Activated CD4-positive, alpha-beta T cell treated with anti-CD3 and anti-CD28 coated beads, Interleukin-2, amount 50 U/mL, for 4 hours (primary cell): Measurements from ENCODE around the gene NAALADL2.

Experiments
- DNase-seq, 2 experiments: peaks; one replicate each; pipeline ENCODE4 v3.0.0-alpha.2; 2020

NAALADL2 gene

DNA sequence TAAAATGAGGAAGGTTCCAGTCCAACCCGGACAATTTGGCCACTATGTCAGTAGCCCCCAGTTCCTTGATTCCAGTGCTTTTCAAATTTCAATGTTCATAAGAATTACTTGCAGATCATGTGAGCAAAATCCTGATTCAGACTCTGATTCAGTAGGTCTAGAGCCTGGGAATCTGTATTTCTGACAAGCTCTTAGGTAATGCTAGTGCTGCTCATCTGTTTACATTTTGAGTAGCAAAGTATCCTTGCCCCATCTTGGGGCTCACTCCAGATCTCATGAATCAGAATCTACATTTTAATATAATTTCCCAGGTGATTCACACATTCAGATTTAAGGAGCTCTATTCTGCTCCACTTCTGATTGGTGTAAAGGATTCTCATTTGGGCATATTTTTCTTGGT lies 142.0 kb downstream of the NAALADL2 start:
- no peak for DNase-seq

DNA sequence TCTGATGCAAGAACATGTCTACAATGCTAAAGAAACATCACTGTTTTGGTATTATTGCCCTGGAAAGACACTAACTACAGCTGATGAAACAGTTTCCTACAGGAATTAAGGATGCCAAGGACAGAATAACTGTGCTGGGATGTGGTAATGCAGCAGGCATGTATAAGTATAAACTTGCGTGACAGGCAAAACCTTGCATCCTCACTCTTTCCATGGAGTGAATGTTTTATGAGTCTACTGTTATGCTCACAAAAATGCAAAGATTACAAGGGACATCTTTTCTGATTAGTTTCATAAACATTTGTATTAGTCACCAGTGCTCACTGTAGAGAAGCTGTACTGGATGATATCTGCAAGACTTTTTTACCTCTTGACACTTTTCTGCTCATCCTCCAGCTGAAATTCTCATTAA lies 143.6 kb downstream of the NAALADL2 start:
- DNase-seq, result no peak

DNA sequence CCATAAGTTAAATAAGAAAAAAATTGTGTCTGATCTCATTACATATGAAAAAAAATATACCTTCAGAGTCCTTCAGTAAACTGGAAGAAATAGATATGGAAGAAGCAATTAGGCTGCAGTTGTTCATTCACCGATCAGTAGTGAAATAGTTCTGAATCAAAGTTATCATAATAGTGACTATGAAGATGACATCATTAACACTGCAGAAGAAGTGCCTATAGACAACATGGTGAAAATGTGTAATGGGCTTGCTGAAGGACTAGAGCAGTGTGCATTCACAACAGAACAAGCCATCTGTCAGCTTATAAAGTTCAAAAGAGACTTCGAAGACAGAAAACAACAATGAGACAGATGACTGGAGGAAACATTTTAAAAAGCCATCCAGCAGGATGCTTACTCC lies 144.5 kb downstream of the NAALADL2 start:
- no peak for DNase-seq

DNA sequence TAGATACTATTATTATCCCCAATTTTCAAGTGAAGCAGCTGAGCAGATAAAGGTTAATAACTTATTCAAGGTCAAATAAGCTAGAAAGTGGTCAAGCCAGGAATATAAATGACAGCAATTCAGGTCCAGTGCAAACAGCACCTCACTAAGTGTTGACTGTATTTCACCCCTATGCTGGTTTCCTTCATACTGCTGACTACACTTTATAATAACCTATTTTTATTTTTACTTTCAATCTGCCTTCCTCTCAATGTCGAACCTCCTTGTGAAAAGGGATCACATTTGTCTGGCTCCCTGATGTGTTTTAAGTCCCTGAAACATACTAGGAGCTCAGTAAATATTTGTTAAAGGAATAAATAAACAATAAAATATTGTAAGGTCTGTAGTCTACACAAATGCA lies 146.1 kb downstream of the NAALADL2 start:
- DNase-seq, result no peak

DNA sequence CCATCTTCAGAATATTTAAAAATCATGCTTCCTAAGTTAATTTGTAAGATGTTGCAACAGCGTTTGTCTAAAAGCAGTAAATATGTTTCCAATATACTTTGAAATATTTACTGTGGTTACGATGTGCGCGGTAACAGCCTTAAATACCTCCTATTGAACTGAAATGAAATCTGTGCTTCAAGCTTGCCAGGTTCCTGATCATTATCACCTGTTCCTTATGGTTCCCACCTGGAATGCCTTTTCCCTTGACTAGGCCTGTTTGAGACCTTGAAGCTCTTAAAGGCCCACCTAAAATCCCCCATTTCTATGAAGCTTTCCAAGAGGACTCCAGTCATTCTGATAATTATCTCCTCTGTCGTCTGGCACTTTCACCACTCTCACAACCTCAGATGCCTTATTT lies 146.7 kb downstream of the NAALADL2 start:
- no peak for DNase-seq

DNA sequence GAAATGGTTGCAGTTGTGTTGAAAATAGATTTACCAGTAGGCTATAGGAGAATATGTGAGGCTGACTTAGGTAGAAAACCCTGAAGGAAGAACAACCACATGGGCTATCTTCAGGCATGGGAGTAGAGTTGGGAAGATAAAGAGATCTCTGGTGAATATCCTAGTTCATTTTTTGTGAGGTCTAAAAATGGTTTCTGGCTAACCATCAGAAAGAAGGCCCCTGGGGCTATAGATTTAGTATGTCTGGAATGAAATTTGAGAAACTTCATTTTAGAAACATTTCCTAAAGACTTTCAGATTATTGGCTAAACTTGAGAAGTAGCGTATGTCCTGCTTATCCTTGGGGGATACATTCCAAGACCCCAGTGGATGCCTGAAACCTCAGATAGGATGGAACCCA lies 148.2 kb downstream of the NAALADL2 start:
- no peak for DNase-seq

DNA sequence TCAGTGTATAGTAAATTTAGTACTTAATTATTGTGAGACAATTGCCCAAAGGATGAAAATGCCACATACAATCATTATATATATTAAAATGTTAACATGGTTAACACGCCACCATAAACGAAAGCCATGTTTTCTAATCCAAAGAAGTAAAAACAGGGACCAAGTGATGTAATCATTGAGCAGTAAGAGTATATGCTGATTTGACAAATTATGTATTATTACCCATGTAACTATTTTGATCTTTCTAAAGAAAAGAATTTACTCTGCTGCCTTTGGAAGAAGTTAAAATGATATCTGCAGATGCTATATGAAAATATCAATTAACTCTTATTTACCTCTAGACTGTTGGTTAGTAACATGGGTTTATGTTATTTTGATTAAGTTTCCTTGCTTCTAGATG lies 150.2 kb downstream of the NAALADL2 start:
- no peak for DNase-seq

DNA sequence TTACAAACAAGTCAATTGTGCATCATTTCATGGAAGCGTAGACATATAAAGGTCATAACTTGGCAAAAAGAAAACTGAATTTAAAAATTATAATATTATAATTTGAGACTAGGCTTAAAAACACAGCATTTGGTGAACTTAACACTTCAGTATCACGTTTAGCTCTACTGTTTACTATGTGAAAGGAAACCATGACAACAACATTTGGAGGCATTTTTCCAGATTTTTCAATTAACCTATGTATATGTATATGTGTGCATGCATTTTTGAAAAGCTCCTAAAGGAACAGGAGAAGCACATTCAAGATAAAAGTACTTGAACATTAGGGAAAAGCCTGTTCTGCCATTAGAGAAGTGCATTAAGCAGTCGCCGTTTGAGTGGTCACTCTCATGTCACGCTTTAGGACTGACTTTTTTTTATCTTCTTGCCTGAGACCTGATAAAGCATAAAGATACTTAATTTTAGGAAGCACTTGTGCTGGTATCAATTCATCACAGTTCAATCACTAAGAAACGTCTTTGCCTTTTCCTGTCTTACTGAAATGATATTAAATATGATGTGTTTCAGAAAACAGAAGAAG lies 156.0 kb downstream of the NAALADL2 start:
- DNase-seq, result no peak

DNA sequence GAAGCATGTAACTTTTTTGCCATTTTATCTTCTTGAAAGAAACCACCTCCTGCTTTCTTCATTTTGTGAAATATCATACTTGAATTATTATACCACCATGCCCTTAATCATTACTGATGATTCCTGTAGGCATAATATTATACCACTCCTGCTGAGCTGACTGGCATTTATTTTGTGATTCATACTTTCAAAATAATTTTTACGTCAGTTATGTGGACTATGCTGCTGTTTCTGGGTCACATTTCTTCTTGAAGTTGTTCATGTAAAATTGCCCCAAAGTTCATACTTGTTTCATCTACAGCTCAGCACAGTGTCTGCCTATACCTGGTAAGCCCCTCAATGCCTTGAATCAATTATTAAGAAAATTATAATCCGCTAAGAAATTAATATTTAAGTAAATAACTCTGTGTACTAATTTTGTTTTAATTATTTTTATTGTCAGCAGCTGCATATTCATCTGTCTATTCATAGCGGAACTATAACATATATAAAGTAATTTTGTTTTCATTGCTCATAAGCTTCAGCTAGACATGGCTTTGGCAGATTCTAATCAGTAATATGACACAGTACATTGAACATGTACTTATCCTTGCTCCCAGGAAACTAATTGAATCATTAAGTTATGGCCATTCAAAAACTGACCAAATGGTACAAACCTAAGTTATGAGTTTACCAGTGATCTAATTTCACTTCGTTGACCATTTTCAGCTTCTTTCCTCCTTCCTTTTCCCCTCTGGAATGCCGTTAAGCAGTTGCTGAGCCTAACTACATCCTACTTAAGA lies 160.0 kb downstream of the NAALADL2 start:
- DNase-seq, result no peak

DNA sequence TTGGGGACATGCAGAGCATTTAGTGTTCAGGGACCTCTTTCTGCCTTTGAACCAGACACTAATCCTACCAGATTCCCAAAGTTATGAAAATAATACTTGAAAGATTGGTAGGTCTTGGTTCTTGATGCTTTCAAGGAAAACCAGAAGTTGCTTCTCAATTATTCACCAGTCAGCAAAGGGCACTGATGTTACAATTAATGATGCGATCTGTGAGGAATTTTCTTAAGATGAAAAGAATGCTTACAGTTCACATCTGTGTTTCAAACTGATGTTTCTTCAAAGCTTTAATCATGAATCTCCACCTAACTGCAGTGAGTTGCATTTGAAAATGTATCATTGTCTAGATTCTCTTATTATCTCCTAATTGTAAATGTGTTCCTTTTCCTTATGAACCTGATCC lies 161.0 kb downstream of the NAALADL2 start:
- DNase-seq, result no peak

DNA sequence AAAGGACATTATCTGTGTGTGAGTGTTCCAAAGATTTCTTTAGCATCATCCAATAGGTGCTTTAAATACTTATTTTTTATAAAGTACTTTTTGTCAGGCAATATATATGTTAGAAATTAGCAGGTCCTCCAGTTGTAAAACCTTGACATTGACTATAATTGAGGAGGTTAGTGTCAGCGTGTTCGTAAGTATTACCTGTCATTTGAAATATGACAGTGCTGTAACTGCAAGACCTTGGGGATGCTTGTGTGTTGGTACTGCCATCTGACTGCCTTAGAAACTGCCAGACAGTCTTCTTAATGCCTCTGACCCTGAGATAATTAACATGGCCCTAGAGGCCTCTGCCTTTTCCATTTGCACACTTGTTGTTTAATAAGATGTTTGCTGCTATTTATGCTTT lies 170.7 kb downstream of the NAALADL2 start:
- no peak for DNase-seq

DNA sequence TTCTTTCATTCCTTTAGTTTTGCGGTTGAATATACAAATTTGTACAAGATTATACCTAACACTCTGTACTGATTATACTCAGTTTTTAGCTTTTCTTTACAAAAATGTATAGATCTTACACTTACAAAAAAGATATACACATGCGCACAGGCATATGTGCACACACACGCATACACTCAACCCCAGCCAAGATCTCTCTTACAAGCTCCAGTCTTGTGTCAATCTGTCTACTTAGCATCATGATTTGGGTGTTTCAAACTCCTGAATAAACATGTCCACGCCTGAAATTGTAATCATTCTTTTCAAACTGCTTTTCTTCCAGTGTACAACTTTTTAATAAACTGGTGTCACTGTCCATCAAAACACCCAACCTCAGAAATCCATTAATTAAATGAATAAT lies 180.7 kb downstream of the NAALADL2 start:
- no peak for DNase-seq

DNA sequence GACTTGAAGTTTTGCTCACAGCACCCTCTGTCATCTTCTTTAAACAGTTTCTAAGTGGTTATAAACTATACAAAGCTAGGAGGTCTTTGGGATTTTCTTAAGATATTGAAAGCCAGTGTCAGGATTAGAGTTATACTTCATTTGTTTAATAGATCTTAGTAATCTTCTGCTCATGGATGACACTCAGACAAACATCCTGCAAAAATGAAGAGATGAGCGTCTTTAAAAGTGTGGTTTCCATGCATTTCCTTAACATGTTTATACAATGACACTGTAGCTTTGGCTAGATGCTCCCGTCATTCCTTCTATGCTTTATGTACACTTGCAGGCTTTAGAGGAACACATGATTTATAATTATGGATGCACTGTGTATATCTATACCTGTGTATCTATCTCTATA lies 182.2 kb downstream of the NAALADL2 start:
- no peak for DNase-seq

DNA sequence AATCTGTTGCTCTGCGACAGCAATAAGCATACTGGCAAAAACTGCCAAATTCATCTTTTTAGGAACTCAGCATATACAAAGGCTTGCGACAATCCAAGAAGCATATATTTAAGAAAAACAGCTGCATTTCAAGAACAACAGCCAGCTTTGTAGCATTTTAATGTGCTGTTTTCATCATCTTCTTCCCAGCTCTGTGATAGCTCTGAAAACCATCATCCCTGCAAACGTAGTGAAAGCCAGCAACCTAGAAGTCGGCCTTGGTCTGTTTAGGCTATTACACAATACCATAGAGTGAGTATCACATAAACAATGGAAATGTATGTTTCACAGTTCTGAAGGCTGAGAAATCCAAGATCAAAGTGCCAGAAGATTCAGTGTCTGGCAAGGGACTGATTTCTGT lies 187.5 kb downstream of the NAALADL2 start:
- DNase-seq, result no peak

DNA sequence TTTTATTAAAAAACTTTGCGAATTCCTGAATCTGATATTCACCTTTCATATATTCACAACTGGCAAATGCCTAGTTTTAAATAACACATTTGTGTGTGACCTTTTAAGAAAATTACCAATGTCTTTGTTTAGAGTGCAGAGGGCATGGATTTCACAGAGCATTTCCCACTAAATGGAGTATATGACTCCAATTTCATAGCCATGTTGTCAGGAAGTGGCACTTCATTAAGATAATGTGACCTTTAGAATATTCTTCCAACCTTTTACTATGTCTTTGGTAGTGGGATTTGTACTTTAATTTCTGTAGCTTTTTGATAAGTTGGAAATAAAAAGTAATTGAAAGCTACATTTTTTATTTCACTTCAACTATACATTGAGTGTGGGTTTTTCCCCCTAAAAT lies 188.7 kb downstream of the NAALADL2 start:
- DNase-seq, result no peak

DNA sequence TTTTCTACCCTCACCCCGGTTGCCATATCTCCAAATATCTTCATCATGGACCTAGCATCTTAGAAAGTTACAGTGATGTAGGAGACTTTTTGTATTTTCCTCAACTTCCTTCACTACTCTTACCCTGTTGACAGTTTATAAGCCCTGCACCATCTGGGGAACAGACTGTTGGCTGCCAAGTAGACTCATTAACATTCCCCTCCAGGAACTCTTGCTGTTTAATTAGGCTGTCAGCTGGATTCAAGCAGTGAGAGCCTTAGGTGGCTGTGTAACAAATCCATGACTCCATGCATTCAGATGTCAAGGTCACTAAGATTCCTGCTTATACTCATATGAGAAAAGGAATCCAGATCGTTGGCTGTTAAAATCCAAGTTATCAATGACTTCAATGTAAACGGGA lies 198.3 kb downstream of the NAALADL2 start:
- DNase-seq, result no peak

DNA sequence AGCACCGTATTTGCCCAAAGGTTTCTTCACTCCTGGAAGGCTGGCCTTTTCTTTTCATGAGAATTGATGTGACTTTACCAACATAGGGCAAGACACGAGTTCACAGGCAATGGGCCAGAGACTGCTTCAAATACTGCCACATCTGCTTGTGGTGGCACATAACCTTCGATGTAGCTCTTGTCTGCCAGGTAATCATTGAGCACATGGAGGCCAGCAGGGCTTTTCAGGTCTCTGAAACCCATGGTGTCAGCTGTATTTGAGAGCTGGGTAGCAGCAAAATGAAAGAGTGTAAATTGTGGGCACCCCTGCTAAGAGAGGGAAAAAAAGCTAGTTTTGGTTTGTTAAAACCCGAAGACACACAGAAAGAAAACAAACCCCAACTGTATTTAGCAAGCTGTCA lies 200.7 kb downstream of the NAALADL2 start:
- no peak for DNase-seq

DNA sequence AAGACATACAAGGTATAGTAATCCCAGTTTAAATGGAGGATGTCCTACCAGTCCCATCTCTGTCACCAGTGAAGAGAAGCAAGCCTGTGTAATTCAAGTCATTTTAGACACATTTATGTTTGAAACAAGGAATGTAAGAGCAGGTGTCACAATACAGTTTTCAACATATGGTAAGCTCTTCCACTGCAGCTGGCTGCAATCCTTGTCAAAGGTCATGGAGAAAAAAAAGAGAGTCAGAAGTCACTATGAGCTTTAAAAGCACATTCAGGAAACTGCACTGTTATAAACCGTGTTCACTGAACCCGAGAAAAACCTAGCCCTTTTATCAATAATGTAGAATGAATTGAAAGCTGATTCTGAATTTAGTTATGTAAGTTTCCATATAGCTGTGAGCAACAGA lies 206.4 kb downstream of the NAALADL2 start:
- no peak for DNase-seq

DNA sequence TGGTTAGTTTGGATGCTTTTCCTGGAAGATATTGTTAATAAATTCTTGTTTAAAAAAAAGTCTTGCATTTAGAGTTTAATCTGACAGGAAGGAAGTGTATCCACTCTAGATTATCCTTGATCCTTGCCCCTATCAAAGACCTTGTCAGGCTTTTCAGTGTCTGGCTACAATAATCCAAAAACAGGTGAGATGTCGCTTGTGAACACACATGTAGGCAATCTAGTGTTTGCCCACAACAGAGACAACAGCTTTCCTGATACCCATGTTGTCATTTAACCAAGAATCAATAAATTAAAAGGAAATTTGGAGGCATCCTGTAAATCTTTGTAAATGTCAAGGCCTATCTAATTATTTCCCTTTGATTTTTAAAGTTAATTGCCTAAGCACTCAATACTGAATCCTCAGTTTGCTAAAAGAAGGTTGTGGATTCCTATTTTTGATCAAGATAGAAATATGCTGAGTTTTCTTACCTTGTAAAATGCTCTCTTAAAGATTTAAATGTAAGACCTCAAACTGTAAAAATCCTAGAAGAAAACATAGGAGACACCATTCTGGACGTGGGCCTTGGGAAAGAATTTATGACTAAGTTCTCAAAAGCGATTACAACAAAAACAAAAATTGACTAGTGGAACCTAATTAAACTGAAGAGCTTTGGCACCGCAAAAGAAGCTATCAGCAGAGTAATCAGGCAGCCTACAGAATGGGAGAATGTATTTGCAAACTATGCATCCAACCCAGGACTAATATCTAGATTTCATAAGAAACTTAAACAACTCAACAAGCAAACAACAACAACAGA lies 207.7 kb downstream of the NAALADL2 start:
- no peak for DNase-seq

DNA sequence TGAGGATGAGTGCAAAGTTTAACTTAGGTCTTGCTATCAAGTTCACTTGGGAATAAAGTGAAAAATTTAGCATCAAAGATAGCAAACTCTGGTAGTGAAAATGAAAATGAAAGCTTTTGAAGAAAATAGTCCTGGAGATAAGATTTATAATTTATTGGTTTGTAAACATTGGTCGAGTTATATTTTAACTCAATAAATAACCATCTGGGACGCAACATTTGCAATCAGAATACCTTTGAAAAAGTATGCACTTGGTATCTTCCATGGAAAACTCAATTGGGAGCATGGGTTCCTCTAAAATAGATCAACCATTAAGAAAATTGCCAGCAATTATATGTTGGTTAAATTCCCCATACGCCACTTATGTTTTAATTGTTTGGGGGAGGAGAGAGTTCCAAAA lies 209.5 kb downstream of the NAALADL2 start:
- no peak for DNase-seq

DNA sequence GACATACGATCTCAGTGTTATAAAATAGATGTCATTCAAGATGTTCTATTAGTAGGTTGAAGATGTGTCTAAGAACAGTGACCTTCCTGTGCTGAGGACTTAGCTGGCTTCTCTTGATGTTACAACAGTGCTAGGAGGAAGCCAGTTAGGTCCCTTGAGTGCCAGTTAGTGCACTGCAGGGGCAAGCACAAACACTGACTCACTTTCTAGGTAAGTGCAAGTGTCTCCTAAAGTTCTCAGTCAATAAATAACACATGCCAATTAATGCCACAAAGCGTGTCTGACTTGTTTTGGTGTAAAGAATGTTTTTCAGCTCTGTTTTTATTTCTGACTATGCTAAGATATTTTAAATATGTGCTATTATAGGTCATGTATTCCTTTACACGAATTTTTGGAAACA lies 211.8 kb downstream of the NAALADL2 start:
- DNase-seq, result no peak

DNA sequence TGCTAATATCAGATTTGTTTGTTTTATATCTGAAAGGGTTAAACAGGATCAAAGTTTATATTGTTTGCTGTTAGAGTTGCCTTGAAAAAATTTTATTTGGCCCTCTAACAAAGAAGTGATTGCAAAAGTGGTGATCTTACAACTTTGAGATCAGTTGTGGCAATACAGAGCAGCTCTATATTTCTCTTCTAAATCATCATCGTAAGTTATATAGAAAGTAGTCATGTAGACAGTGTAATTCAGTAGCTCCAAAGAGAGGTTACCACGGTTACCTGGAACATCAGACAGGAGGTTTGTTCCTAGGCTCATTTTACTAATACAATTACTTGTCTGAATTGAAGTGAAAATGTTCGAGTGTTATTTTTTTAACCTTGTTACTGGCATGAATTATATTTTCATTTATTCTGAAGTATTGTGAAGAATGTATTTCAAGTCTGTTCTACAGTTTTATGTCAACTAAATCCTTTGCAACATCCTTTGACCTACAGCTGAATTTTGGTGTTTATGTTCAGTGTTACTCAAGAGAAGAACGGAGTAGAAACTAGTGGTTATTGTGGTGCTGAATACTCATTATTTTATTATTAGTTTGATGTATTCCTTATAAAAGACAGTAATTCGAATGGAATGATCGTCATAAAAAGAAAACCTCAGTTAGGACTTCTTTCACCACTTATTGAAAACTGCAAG lies 214.2 kb downstream of the NAALADL2 start:
- DNase-seq, result no peak

DNA sequence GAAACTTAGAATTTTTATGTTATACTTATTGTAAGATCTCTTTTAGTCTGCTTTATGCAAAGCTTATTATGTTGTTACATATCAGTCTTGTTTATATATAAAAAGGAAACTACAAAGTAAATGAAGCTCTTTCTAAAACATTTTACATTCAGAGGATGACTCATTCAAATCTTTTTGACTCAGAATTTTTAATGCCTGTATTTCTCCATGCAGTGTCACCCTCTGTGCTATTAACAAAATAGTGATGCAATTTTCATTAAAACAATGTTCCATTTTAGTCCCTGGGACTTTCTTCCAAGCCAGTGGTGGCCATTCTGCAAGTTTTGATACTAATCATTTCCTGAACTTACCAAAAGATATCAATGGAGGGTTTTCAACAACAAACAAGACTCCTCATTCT lies 216.1 kb downstream of the NAALADL2 start:
- DNase-seq, result no peak

DNA sequence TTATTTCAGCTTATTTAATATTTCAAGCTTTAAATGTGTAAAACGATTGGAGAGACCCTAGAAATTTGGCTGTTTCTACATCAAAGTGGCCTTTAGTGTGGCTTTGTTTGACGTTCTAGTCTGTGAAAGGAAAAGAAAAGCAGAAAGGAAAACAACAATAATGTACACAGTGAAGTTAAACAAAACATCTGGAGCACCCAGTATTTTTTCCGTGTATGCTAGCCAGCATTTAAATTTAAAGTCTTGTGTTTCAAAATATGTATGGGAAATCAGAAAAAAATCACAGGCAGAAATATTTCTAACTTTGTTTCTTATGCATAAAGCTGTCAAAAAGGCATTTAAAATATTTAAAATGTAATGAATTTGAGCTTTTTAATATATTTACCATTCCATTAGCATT lies 218.1 kb downstream of the NAALADL2 start:
- no peak for DNase-seq
